ENCODE data around the gene SESN3.

The SESN3 gene

GRCh38 chr11:95123556-95123955, 107.4 kb downstream of the SESN3 start:
- Histone ChIP-seq H3K79me2 (ENCODE audit: insufficient read depth, low read length) (no peaks in the 10 kb centered on the region), H3K4me3 (ENCODE audit: low read depth in 1 of 2, low read length in 2 of 2) (no peak overlapping the region), H3K27me3 (ENCODE audit: insufficient read depth, low read length, poor library complexity) (no peaks in the 10 kb centered on the region), H3K4me1 (ENCODE audit: insufficient read depth, low read length) (no peaks in the 10 kb centered on the region), H3K9me3 (ENCODE audit: insufficient read depth, low read length, severe bottlenecking) (no peaks in the 10 kb centered on the region), H3K4me2 (ENCODE audit: insufficient read depth, low read length) (no peak overlapping the region), H3K36me3 (ENCODE audit: insufficient read depth, low read length) (0 out of 2 replicates have a peak, but pooled peaks cover 2% of the 10 kb centered on the region), H3K9ac (ENCODE audit: low read depth, low read length) (no peak overlapping the region), H4K20me1 (ENCODE audit: insufficient read depth, low read length) (no peaks in the 10 kb centered on the region), H2AFZ (ENCODE audit: low read depth, low read length) (no peak overlapping the region), H3K27ac (ENCODE audit: low read length) (no peak overlapping the region)
- ATAC-seq (ENCODE audit: insufficient read depth, low read depth) (no peak), DNase-seq (no peak)
- TF ChIP-seq EZH2 (IDR thresholded peaks at IDR 0.05; ENCODE audit: borderline replicate concordance, low read depth, low read length, severe bottlenecking), result no peak
- TF ChIP-seq CTCF (IDR thresholded peaks at IDR 0.05; ENCODE audit: borderline replicate concordance, extremely low read depth, low read length, poor library complexity, severe bottlenecking), result no peak

GRCh38 chr11:95121698-95122097, 109.3 kb downstream of the SESN3 start:
- no peak overlapping the region for H3K4me3 ChIP-seq (ENCODE audit: low read depth in 1 of 2, low read length in 2 of 2)
- DNase-seq (no peak), ATAC-seq (ENCODE audit: insufficient read depth, low read depth) (no peak)
- no peaks in the 10 kb centered on the region for H3K36me3 ChIP-seq (ENCODE audit: insufficient read depth, low read length)
- TF ChIP-seq EZH2 (IDR thresholded peaks at IDR 0.05; ENCODE audit: borderline replicate concordance, low read depth, low read length, severe bottlenecking) (no peak), CTCF (IDR thresholded peaks at IDR 0.05; ENCODE audit: borderline replicate concordance, extremely low read depth, low read length, poor library complexity, severe bottlenecking) (no peak)
- no peak overlapping the region for H3K4me2 ChIP-seq (ENCODE audit: insufficient read depth, low read length)
- no peak overlapping the region for H3K9ac ChIP-seq (ENCODE audit: low read depth, low read length)
- H3K4me1 ChIP-seq (ENCODE audit: insufficient read depth, low read length), result no peaks in the 10 kb centered on the region
- H4K20me1 ChIP-seq (ENCODE audit: insufficient read depth, low read length), result no peaks in the 10 kb centered on the region
- H3K79me2 ChIP-seq (ENCODE audit: insufficient read depth, low read length), result no peaks in the 10 kb centered on the region
- no peak overlapping the region for H3K27ac ChIP-seq (ENCODE audit: low read length)
- H3K9me3 ChIP-seq (ENCODE audit: insufficient read depth, low read length, severe bottlenecking), result no peaks in the 10 kb centered on the region
- H2AFZ ChIP-seq (ENCODE audit: low read depth, low read length), result no peak overlapping the region
- H3K27me3 ChIP-seq (ENCODE audit: insufficient read depth, low read length, poor library complexity), result no peaks in the 10 kb centered on the region

GRCh38 chr11:95119361-95120060, 111.5 kb downstream of the SESN3 start:
- no peaks in the 10 kb centered on the region for H3K36me3 ChIP-seq (ENCODE audit: insufficient read depth, low read length)
- ATAC-seq (ENCODE audit: insufficient read depth, low read depth) (no peak), DNase-seq (no peak)
- H2AFZ ChIP-seq (ENCODE audit: low read depth, low read length), result no peak overlapping the region
- no peaks in the 10 kb centered on the region for H3K9me3 ChIP-seq (ENCODE audit: insufficient read depth, low read length, severe bottlenecking)
- no peaks in the 10 kb centered on the region for H3K79me2 ChIP-seq (ENCODE audit: insufficient read depth, low read length)
- H4K20me1 ChIP-seq (ENCODE audit: insufficient read depth, low read length), result no peaks in the 10 kb centered on the region
- no peak overlapping the region for H3K4me2 ChIP-seq (ENCODE audit: insufficient read depth, low read length)
- no peak overlapping the region for H3K4me3 ChIP-seq (ENCODE audit: low read depth in 1 of 2, low read length in 2 of 2)
- no peak for TF ChIP-seq CTCF (IDR thresholded peaks at IDR 0.05; ENCODE audit: borderline replicate concordance, extremely low read depth, low read length, poor library complexity, severe bottlenecking)
- TF ChIP-seq EZH2 (IDR thresholded peaks at IDR 0.05; ENCODE audit: borderline replicate concordance, low read depth, low read length, severe bottlenecking), result no peak
- no peaks in the 10 kb centered on the region for H3K27me3 ChIP-seq (ENCODE audit: insufficient read depth, low read length, poor library complexity)
- H3K27ac ChIP-seq (ENCODE audit: low read length), result no peak overlapping the region
- H3K9ac ChIP-seq (ENCODE audit: low read depth, low read length), result no peak overlapping the region
- H3K4me1 ChIP-seq (ENCODE audit: insufficient read depth, low read length), result no peaks in the 10 kb centered on the region
